AG10803 (cell line): ENCODE results near the gene C12orf56.

Experiments used
- DNase-seq: peaks from one replicate; pipeline ENCODE4 v3.0.0; 2010; ENCODE audit warnings: low read depth
- H3K4me3 ChIP-seq: 2 replicates; pipeline ENCODE4 v1.5.1; 2011; ENCODE audit warnings: mild to moderate bottlenecking, low read length, control low read depth
- TF ChIP-seq, protein P1 (sequence below): conservative IDR thresholded peaks from 2 replicates; pipeline ENCODE4 v1.5.1; 2011; ENCODE audit warnings: mild to moderate bottlenecking, low read length, control low read depth, inconsistent platforms

Gene C12orf56

DNA sequence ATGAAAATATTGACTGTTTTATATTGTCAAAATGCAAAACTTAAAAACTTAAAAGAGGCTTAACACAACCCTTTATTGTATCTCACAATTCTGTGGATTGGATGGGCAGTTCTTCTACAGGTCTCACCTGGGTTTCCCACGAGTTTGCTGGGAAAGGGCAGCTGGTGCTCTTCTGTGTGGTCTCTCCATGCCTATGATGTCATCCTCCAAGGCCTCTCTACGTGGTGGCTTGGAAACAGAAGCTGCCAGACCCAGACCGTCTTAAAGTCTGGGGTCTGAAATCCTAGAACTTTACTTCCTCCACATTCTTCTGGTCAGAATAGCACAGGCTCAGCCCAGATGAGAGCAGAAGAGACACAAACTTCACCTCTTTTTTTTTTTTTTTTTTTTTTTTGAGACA lies 132.0 kb downstream of the C12orf56 start:
- no peak overlapping the region for H3K4me3 ChIP-seq
- TF ChIP-seq, protein P1, sequence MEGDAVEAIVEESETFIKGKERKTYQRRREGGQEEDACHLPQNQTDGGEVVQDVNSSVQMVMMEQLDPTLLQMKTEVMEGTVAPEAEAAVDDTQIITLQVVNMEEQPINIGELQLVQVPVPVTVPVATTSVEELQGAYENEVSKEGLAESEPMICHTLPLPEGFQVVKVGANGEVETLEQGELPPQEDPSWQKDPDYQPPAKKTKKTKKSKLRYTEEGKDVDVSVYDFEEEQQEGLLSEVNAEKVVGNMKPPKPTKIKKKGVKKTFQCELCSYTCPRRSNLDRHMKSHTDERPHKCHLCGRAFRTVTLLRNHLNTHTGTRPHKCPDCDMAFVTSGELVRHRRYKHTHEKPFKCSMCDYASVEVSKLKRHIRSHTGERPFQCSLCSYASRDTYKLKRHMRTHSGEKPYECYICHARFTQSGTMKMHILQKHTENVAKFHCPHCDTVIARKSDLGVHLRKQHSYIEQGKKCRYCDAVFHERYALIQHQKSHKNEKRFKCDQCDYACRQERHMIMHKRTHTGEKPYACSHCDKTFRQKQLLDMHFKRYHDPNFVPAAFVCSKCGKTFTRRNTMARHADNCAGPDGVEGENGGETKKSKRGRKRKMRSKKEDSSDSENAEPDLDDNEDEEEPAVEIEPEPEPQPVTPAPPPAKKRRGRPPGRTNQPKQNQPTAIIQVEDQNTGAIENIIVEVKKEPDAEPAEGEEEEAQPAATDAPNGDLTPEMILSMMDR, result no peak

DNA sequence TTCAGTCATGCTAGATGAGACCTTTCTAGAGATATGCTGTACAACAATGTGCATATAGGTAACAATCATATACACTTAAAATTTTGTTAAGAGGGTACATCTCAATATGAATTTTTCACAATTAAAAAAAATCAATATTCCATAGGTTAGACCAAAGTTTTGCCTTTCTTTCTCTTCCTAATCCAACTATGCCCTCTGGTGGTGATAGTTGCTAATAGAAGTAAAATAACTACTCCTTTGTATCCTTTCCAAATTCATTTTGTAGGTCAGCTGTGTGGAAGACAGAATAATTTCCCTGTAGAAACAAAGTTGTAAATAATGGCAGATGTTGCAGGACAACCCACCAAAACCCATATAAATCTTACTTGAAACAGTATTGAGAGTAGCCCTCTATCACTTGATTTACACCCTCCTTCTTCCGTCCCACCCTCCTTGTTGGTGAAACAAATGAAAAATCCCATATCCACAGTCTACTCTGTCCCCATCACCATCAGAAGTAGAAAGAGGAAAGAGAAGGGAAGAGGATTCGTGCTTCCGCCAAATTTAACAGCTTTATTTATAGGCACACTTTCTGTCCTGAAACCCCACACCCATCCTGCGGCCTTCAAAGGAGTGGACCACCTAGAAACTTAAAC lies 134.3 kb downstream of the C12orf56 start:
- TF ChIP-seq, protein P1, result peak; percentile 79
- peak; percentile 59 for DNase-seq
- no peak overlapping the region for H3K4me3 ChIP-seq

More for the DNA sequence above, 132.0 kb downstream of the C12orf56 start:
- DNase-seq, result no peak

DNA sequence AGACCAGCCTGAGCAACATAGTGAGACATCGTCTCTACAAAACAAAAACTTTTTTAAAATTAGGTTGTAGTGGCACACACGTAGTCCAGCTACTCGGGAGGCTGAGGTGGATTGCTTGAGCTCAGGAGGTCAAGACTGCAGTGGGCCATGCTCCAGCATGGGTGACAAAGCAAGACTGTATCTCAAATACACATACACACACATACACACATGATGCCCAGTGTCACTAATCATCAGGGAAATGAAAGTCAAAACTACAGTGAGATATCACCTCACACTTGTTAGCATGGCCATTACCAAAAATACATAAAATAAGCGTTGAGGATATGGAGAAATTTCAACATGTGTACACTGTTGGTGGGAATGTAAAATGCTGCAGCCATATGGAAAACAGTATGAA lies 135.3 kb downstream of the C12orf56 start:
- no peak overlapping the region for H3K4me3 ChIP-seq
- no peak for DNase-seq
- TF ChIP-seq, protein P1, result no peak

DNA sequence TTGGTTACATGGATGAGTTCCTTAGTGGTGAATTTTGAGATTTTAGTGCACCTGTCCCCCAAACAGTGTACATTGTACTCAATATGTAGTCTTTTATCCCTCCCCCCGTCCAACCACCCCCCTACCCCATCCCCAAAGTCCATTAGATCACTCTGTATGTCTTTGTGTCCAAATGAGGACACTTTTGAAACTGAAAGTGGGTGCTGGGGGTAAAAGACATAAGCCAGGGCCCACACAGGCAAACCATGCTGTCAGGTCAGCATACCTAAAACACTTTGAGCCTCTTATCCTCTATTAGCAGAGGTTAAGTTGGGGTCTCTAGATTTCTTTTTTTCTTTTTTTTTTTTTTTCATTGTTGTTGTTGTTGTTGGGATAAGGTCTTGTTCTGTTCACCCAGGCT lies 137.2 kb downstream of the C12orf56 start:
- TF ChIP-seq, protein P1, result no peak
- no peak overlapping the region for H3K4me3 ChIP-seq
- DNase-seq, result no peak

DNA sequence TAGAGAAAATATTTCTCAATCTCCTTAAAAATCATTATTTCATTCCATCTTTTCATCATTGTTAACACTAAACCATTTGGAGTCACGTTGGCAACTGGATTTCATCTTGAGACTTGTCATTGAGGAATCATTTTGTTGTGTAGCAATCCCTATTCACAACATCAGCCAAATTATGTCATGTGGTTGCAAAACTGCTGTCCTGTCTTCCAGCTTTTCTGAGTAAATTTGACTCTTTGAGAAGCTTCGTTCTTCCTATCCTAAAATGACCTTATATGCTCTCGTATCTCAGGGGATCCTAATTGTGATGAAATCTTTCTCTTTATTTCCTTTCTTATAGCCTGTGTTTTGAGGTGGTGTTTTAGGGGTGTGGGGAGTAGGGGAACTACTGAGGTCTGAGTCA lies 137.9 kb downstream of the C12orf56 start:
- DNase-seq, result peak; percentile 93
- H3K4me3 ChIP-seq, result no peak overlapping the region
- TF ChIP-seq, protein P1, result no peak

DNA sequence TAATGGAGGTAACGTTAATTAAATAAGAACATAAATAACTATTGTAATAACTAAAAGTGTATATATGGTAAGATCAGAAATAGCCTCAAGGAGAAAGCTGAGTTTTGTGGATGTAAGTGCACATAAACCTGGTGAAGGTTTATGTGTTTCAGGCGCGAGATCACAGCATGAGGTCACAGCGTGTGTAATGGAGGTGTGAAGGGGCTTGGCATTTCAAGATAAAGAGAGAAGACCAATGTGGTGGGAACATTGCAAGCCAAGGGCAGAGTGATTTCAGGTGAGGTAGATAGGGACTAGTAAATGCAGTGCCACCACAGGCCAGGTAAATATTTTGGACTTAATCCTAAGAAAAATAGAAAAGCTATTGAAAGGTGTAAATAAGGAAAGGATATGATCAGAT lies 146.7 kb downstream of the C12orf56 start:
- TF ChIP-seq, protein P1, result no peak
- no peak overlapping the region for H3K4me3 ChIP-seq
- DNase-seq, result no peak

DNA sequence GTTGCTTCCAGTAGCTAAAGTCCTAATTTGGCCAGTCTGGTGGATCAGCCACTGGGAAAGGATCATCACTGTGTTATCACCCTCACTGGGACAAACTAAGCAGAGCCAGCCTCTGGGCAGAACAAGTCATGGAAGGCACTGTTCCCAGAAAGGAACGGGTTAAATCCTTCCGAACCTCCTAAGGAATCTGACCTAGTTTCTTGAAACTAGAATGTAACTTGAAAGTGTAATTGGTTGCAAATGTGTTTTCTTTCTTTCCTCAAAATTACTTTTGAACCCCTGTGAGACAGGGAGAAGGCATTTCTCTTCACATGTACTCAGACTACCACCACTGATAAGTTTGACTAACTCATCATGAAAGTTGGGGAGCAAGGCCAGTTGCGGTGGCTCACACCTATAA lies 149.8 kb downstream of the C12orf56 start:
- TF ChIP-seq, protein P1, result no peak
- H3K4me3 ChIP-seq, result no peak overlapping the region
- peak; percentile 46 for DNase-seq
